ENCODE measurements around the gene KRTAP12-2.

KRTAP12-2 gene

GRCh38 chr21:44626673-44627143 is 40.0 kb downstream of the KRTAP12-2 start, which contains the start of gene KRTAP10-9:
TSS of gene KRTAP10-9 (plus strand) at chr21:44627093. CDS start at chr21:44627172, 79 bp downstream.
- H3K27me3 ChIP-seq (ENCODE audit: control insufficient read depth, insufficient read depth, low read length, poor library complexity, severe bottlenecking), result no peaks in the 10 kb centered on the region
- peaks cover 8% of the 10 kb centered on the region for H3K4me1 ChIP-seq (ENCODE audit: control insufficient read depth, insufficient read depth, low read length)
- no peaks in the 10 kb centered on the region for H3K36me3 ChIP-seq (ENCODE audit: control insufficient read depth, insufficient read depth, low read length)
- no peak within 1 kb of the TSS for H3K4me3 ChIP-seq (ENCODE audit: insufficient read depth, low read depth, low read length)
- H3K27ac ChIP-seq (ENCODE audit: insufficient read depth, low read depth, low read length, poor library complexity, severe bottlenecking), result no peak within 1 kb of the TSS
- WGBS, 2 experiments, result 80 to 88% methylated on average over 7 of the region's 7 CpGs
- H3K9me3 ChIP-seq (ENCODE audit: control insufficient read depth, low read length), result no peaks in the 10 kb centered on the region

- 91 to 93% methylated on average over 10 of the region's 10 CpGs for WGBS, 2 experiments
- no peak overlapping the region for H3K27ac ChIP-seq (ENCODE audit: insufficient read depth, low read depth, low read length, poor library complexity, severe bottlenecking)
- no peaks in the 10 kb centered on the region for H3K9me3 ChIP-seq (ENCODE audit: control insufficient read depth, low read length)
- H3K36me3 ChIP-seq (ENCODE audit: control insufficient read depth, insufficient read depth, low read length), result no peaks in the 10 kb centered on the region
- peaks cover 8% of the 10 kb centered on the region for H3K4me1 ChIP-seq (ENCODE audit: control insufficient read depth, insufficient read depth, low read length)
- H3K4me3 ChIP-seq (ENCODE audit: insufficient read depth, low read depth, low read length), result no peak overlapping the region
- no peaks in the 10 kb centered on the region for H3K27me3 ChIP-seq (ENCODE audit: control insufficient read depth, insufficient read depth, low read length, poor library complexity, severe bottlenecking)
Measured at GRCh38 chr21:44626262-44626661, 40.5 kb downstream of the KRTAP12-2 start.

GRCh38 chr21:44625756-44626155 is 41.0 kb downstream of the KRTAP12-2 start:
- no peak overlapping the region for H3K27ac ChIP-seq (ENCODE audit: insufficient read depth, low read depth, low read length, poor library complexity, severe bottlenecking)
- 94 to 95% methylated on average over 5 to 7 of the region's 7 CpGs for WGBS, 2 experiments
- peaks cover 8% of the 10 kb centered on the region for H3K4me1 ChIP-seq (ENCODE audit: control insufficient read depth, insufficient read depth, low read length)
- H3K36me3 ChIP-seq (ENCODE audit: control insufficient read depth, insufficient read depth, low read length), result no peaks in the 10 kb centered on the region
- no peaks in the 10 kb centered on the region for H3K27me3 ChIP-seq (ENCODE audit: control insufficient read depth, insufficient read depth, low read length, poor library complexity, severe bottlenecking)
- H3K9me3 ChIP-seq (ENCODE audit: control insufficient read depth, low read length), result no peaks in the 10 kb centered on the region
- no peak overlapping the region for H3K4me3 ChIP-seq (ENCODE audit: insufficient read depth, low read depth, low read length)

- no peaks in the 10 kb centered on the region for H3K36me3 ChIP-seq (ENCODE audit: control insufficient read depth, insufficient read depth, low read length)
- H3K4me3 ChIP-seq (ENCODE audit: insufficient read depth, low read depth, low read length), result no peak overlapping the region
- no peak overlapping the region for H3K27ac ChIP-seq (ENCODE audit: insufficient read depth, low read depth, low read length, poor library complexity, severe bottlenecking)
- H3K9me3 ChIP-seq (ENCODE audit: control insufficient read depth, low read length), result no peaks in the 10 kb centered on the region
- H3K27me3 ChIP-seq (ENCODE audit: control insufficient read depth, insufficient read depth, low read length, poor library complexity, severe bottlenecking), result no peaks in the 10 kb centered on the region
- peaks cover 8% of the 10 kb centered on the region for H3K4me1 ChIP-seq (ENCODE audit: control insufficient read depth, insufficient read depth, low read length)
Measured at GRCh38 chr21:44623575-44623974, 43.2 kb downstream of the KRTAP12-2 start.

GRCh38 chr21:44619886-44620285 is 46.8 kb downstream of the KRTAP12-2 start:
- 92 to 93% methylated on average over 6 of the region's 6 CpGs for WGBS, 2 experiments
- Histone ChIP-seq H3K9me3 (ENCODE audit: control insufficient read depth, low read length) (no peaks in the 10 kb centered on the region), H3K27me3 (ENCODE audit: control insufficient read depth, insufficient read depth, low read length, poor library complexity, severe bottlenecking) (no peaks in the 10 kb centered on the region)

GRCh38 chr21:44618909-44619308 is 47.8 kb downstream of the KRTAP12-2 start:
- 90 to 96% methylated on average over 3 of the region's 3 CpGs for WGBS, 2 experiments
- no peaks in the 10 kb centered on the region for H3K9me3 ChIP-seq (ENCODE audit: control insufficient read depth, low read length)
- no peaks in the 10 kb centered on the region for H3K4me1 ChIP-seq (ENCODE audit: control insufficient read depth, insufficient read depth, low read length)
- H3K27ac ChIP-seq (ENCODE audit: insufficient read depth, low read depth, low read length, poor library complexity, severe bottlenecking), result no peak overlapping the region
- H3K36me3 ChIP-seq (ENCODE audit: control insufficient read depth, insufficient read depth, low read length), result no peaks in the 10 kb centered on the region
- H3K4me3 ChIP-seq (ENCODE audit: insufficient read depth, low read depth, low read length), result no peak overlapping the region
- no peaks in the 10 kb centered on the region for H3K27me3 ChIP-seq (ENCODE audit: control insufficient read depth, insufficient read depth, low read length, poor library complexity, severe bottlenecking)

More at GRCh38 chr21:44619886-44620285, 46.8 kb downstream of the KRTAP12-2 start:
- H3K27ac ChIP-seq (ENCODE audit: insufficient read depth, low read depth, low read length, poor library complexity, severe bottlenecking), result no peak overlapping the region
- H3K36me3 ChIP-seq (ENCODE audit: control insufficient read depth, insufficient read depth, low read length), result no peaks in the 10 kb centered on the region
- H3K4me1 ChIP-seq (ENCODE audit: control insufficient read depth, insufficient read depth, low read length), result no peaks in the 10 kb centered on the region
- no peak overlapping the region for H3K4me3 ChIP-seq (ENCODE audit: insufficient read depth, low read depth, low read length)

GRCh38 chr21:44618504-44618903 is 48.2 kb downstream of the KRTAP12-2 start:
- 83 to 87% methylated on average over 4 of the region's 4 CpGs for WGBS, 2 experiments
- Histone ChIP-seq H3K9me3 (ENCODE audit: control insufficient read depth, low read length) (no peaks in the 10 kb centered on the region), H3K27ac (ENCODE audit: insufficient read depth, low read depth, low read length, poor library complexity, severe bottlenecking) (no peak overlapping the region), H3K4me3 (ENCODE audit: insufficient read depth, low read depth, low read length) (no peak overlapping the region), H3K4me1 (ENCODE audit: control insufficient read depth, insufficient read depth, low read length) (no peaks in the 10 kb centered on the region), H3K27me3 (ENCODE audit: control insufficient read depth, insufficient read depth, low read length, poor library complexity, severe bottlenecking) (no peaks in the 10 kb centered on the region), H3K36me3 (ENCODE audit: control insufficient read depth, insufficient read depth, low read length) (no peaks in the 10 kb centered on the region)

GRCh38 chr21:44617071-44617501 is 49.6 kb downstream of the KRTAP12-2 start:
- Histone ChIP-seq H3K36me3 (ENCODE audit: control insufficient read depth, insufficient read depth, low read length) (no peaks in the 10 kb centered on the region), H3K4me1 (ENCODE audit: control insufficient read depth, insufficient read depth, low read length) (no peaks in the 10 kb centered on the region), H3K9me3 (ENCODE audit: control insufficient read depth, low read length) (no peaks in the 10 kb centered on the region), H3K27me3 (ENCODE audit: control insufficient read depth, insufficient read depth, low read length, poor library complexity, severe bottlenecking) (no peaks in the 10 kb centered on the region), H3K27ac (ENCODE audit: insufficient read depth, low read depth, low read length, poor library complexity, severe bottlenecking) (no peak overlapping the region), H3K4me3 (ENCODE audit: insufficient read depth, low read depth, low read length) (no peak overlapping the region)
- 69 to 72% methylated on average over 8 of the region's 8 CpGs for WGBS, 2 experiments

- WGBS, 2 experiments, result 89 to 90% methylated on average over 16 of the region's 16 CpGs
- no peaks in the 10 kb centered on the region for H3K27me3 ChIP-seq (ENCODE audit: control insufficient read depth, insufficient read depth, low read length, poor library complexity, severe bottlenecking)
- H3K4me1 ChIP-seq (ENCODE audit: control insufficient read depth, insufficient read depth, low read length), result no peaks in the 10 kb centered on the region
- H3K27ac ChIP-seq (ENCODE audit: insufficient read depth, low read depth, low read length, poor library complexity, severe bottlenecking), result no peak overlapping the region
- H3K9me3 ChIP-seq (ENCODE audit: control insufficient read depth, low read length), result no peaks in the 10 kb centered on the region
- no peak overlapping the region for H3K4me3 ChIP-seq (ENCODE audit: insufficient read depth, low read depth, low read length)
- no peaks in the 10 kb centered on the region for H3K36me3 ChIP-seq (ENCODE audit: control insufficient read depth, insufficient read depth, low read length)
Measured at GRCh38 chr21:44616591-44616926, 50.2 kb downstream of the KRTAP12-2 start.
